OCI-LY7 (cell line): Measurements from ENCODE around the gene CELSR3.

ENCODE experiments used
- EZH2phosphoT487 ChIP-seq: fragments of 200-600 bp; sonication (generic); IDR thresholded peaks from 2 replicates; pipeline ENCODE4 v1.6.1; 2018; ENCODE audit warnings: low read depth, borderline replicate concordance, mild to moderate bottlenecking, mixed run types, antibody characterized with exemption, low read length, moderate library complexity, mixed read lengths
- TF ChIP-seq, protein P1 (sequence below): fragments of 200-600 bp; sonication (generic); conservative IDR thresholded peaks from 2 replicates; pipeline ENCODE4 v1.5.1; 2014; ENCODE audit warnings: mild to moderate bottlenecking, antibody characterized with exemption, low read length, moderate library complexity, mixed read lengths

- TF ChIP-seq, protein P1, sequence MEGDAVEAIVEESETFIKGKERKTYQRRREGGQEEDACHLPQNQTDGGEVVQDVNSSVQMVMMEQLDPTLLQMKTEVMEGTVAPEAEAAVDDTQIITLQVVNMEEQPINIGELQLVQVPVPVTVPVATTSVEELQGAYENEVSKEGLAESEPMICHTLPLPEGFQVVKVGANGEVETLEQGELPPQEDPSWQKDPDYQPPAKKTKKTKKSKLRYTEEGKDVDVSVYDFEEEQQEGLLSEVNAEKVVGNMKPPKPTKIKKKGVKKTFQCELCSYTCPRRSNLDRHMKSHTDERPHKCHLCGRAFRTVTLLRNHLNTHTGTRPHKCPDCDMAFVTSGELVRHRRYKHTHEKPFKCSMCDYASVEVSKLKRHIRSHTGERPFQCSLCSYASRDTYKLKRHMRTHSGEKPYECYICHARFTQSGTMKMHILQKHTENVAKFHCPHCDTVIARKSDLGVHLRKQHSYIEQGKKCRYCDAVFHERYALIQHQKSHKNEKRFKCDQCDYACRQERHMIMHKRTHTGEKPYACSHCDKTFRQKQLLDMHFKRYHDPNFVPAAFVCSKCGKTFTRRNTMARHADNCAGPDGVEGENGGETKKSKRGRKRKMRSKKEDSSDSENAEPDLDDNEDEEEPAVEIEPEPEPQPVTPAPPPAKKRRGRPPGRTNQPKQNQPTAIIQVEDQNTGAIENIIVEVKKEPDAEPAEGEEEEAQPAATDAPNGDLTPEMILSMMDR, result no peak
- no peak for TF ChIP-seq EZH2phosphoT487
Observed at GRCh38 chr3:48700731-48701405, 38.2 kb upstream of the CELSR3 start.
